Measurements from ENCODE around the gene ARHGAP26. TPM values are rescaled to one million over a fixed set of nuclear protein-coding genes. Genes with fewer than 3 reads are reported as not detected.

ARHGAP26 gene
- total RNA-seq, 1 donor from 2014 or later: 8.6 TPM

GRCh38 chr5:143207058-143207457, 436.9 kb downstream of the ARHGAP26 start:
- Histone ChIP-seq H3K27me3 (ENCODE audit: control insufficient read depth, insufficient read depth, low read length) (no peaks in the 10 kb centered on the region), H3K36me3 (ENCODE audit: control insufficient read depth, insufficient read depth, low read length) (no peaks in the 10 kb centered on the region), H3K4me3 (ENCODE audit: low read depth, low read length) (no peak overlapping the region)
- DNase-seq (ENCODE audit: low read depth): no peak
- TF ChIP-seq CTCF (IDR thresholded peaks at IDR 0.05; ENCODE audit: insufficient read depth, low read length, poor library complexity, severe bottlenecking): no peak

GRCh38 chr5:143207563-143208364, 437.6 kb downstream of the ARHGAP26 start:
- Histone ChIP-seq H3K36me3 (ENCODE audit: control insufficient read depth, insufficient read depth, low read length) (no peaks in the 10 kb centered on the region), H3K4me3 (ENCODE audit: low read depth, low read length) (no peak overlapping the region), H3K27me3 (ENCODE audit: control insufficient read depth, insufficient read depth, low read length) (no peaks in the 10 kb centered on the region)
- no peak for DNase-seq (ENCODE audit: low read depth)
- TF ChIP-seq CTCF (IDR thresholded peaks at IDR 0.05; ENCODE audit: insufficient read depth, low read length, poor library complexity, severe bottlenecking): no peak

- H3K4me3 ChIP-seq (ENCODE audit: low read depth, low read length): no peak overlapping the region
- no peak for DNase-seq (ENCODE audit: low read depth)
- no peaks in the 10 kb centered on the region for H3K36me3 ChIP-seq (ENCODE audit: control insufficient read depth, insufficient read depth, low read length)
- no peaks in the 10 kb centered on the region for H3K27me3 ChIP-seq (ENCODE audit: control insufficient read depth, insufficient read depth, low read length)
- TF ChIP-seq CTCF (IDR thresholded peaks at IDR 0.05; ENCODE audit: insufficient read depth, low read length, poor library complexity, severe bottlenecking): no peak
Observed at GRCh38 chr5:143208365-143208641, 438.1 kb downstream of the ARHGAP26 start.

GRCh38 chr5:143208781-143209510, 438.8 kb downstream of the ARHGAP26 start:
- Histone ChIP-seq H3K36me3 (ENCODE audit: control insufficient read depth, insufficient read depth, low read length) (no peaks in the 10 kb centered on the region), H3K27me3 (ENCODE audit: control insufficient read depth, insufficient read depth, low read length) (no peaks in the 10 kb centered on the region), H3K4me3 (ENCODE audit: low read depth, low read length) (no peak overlapping the region)
- no peak for DNase-seq (ENCODE audit: low read depth)
- TF ChIP-seq CTCF (IDR thresholded peaks at IDR 0.05; ENCODE audit: insufficient read depth, low read length, poor library complexity, severe bottlenecking): peak; percentile 16

GRCh38 chr5:143209881-143210395, 439.8 kb downstream of the ARHGAP26 start:
- no peak overlapping the region for H3K4me3 ChIP-seq (ENCODE audit: low read depth, low read length)
- TF ChIP-seq CTCF (IDR thresholded peaks at IDR 0.05; ENCODE audit: insufficient read depth, low read length, poor library complexity, severe bottlenecking): no peak
- H3K27me3 ChIP-seq (ENCODE audit: control insufficient read depth, insufficient read depth, low read length): no peaks in the 10 kb centered on the region
- no peaks in the 10 kb centered on the region for H3K36me3 ChIP-seq (ENCODE audit: control insufficient read depth, insufficient read depth, low read length)
- no peak for DNase-seq (ENCODE audit: low read depth)
